GM19395 (cell line): ENCODE measurements around the gene RHNO1.

Experiments
- ATAC-seq: cut with Tn5 transposase; IDR thresholded peaks from one replicate; pipeline ENCODE4 v1.9.1; 2021; ENCODE audit warnings: mild to moderate bottlenecking, moderate library complexity; ENCODE audit not compliant: unreplicated experiment

RHNO1 gene

GRCh38 chr12:2900642-2901041 is 23.6 kb downstream of the RHNO1 start:
- no peak for ATAC-seq

GRCh38 chr12:2902272-2902880 is 25.4 kb downstream of the RHNO1 start:
- no peak for ATAC-seq

- ATAC-seq = no peak
These were observed 27.2 kb downstream of the RHNO1 start for GRCh38 chr12:2904260-2904659.

- no peak for ATAC-seq
These were observed 35.2 kb downstream of the RHNO1 start for GRCh38 chr12:2912216-2912575.

- ATAC-seq = no peak
These were observed 42.2 kb downstream of the RHNO1 start for GRCh38 chr12:2919249-2919648.

GRCh38 chr12:2922329-2922728 is 45.3 kb downstream of the RHNO1 start:
- no peak for ATAC-seq

- ATAC-seq = no peak
These were observed 46.0 kb downstream of the RHNO1 start for GRCh38 chr12:2923057-2923456.

- no peak for ATAC-seq
These were observed 47.0 kb downstream of the RHNO1 start for GRCh38 chr12:2924019-2924418.

GRCh38 chr12:2925322-2925995 is 48.4 kb downstream of the RHNO1 start:
- ATAC-seq = no peak

- no peak for ATAC-seq
These were observed 53.8 kb downstream of the RHNO1 start for GRCh38 chr12:2930865-2931264.

- no peak for ATAC-seq
These were observed 56.6 kb downstream of the RHNO1 start for GRCh38 chr12:2933586-2933985.

GRCh38 chr12:2934371-2934770 is 57.3 kb downstream of the RHNO1 start:
- no peak for ATAC-seq

GRCh38 chr12:2936301-2936700 is 59.3 kb downstream of the RHNO1 start:
- ATAC-seq = no peak

- no peak for ATAC-seq
These were observed 60.5 kb downstream of the RHNO1 start for GRCh38 chr12:2937500-2937899.
